Measurements from ENCODE around the gene ZC2HC1C. TPM values are rescaled to one million over a fixed set of nuclear protein-coding genes. Genes with fewer than 3 reads are reported as not detected.

ZC2HC1C gene
- total RNA-seq, 1 donor from 2014 or later: 1.3 TPM

DNA sequence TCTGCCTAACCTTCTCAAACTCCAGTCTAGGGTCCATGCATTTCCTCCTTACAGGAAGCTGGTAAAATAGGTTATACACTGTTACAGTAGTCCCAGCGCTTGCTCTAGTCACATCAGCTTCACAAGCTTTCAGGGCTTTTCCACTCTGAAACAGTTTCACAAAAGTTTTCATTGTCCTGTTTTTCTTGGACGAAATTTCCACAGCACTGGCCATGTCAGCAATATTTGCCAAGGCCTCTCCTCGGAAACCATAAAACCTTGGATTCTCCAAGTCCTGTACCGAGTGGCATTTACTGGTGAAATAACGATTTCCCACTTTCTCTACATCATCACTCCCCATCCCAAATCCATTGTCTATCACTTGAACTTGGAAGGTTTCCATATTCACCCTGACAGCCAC lies 20.3 kb upstream of the ZC2HC1C start:
- Mint-ChIP-seq H3K4me1 (peaks cover 34% of the 10 kb centered on the region), H3K9me3 (no peaks in the 10 kb centered on the region), H3K27ac (ENCODE audit: unreplicated experiment) (no peak overlapping the region), H3K4me3 (no peak overlapping the region), H3K27me3 (ENCODE audit: low read depth) (no peaks in the 10 kb centered on the region), H3K36me3 (ENCODE audit: low read depth) (peaks cover 28% of the 10 kb centered on the region)
- TF ChIP-seq, protein P1, sequence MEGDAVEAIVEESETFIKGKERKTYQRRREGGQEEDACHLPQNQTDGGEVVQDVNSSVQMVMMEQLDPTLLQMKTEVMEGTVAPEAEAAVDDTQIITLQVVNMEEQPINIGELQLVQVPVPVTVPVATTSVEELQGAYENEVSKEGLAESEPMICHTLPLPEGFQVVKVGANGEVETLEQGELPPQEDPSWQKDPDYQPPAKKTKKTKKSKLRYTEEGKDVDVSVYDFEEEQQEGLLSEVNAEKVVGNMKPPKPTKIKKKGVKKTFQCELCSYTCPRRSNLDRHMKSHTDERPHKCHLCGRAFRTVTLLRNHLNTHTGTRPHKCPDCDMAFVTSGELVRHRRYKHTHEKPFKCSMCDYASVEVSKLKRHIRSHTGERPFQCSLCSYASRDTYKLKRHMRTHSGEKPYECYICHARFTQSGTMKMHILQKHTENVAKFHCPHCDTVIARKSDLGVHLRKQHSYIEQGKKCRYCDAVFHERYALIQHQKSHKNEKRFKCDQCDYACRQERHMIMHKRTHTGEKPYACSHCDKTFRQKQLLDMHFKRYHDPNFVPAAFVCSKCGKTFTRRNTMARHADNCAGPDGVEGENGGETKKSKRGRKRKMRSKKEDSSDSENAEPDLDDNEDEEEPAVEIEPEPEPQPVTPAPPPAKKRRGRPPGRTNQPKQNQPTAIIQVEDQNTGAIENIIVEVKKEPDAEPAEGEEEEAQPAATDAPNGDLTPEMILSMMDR (conservative IDR thresholded peaks at IDR 0.05): no peak
- DNase-seq (ENCODE audit: low read depth, low spot score): no peak

DNA sequence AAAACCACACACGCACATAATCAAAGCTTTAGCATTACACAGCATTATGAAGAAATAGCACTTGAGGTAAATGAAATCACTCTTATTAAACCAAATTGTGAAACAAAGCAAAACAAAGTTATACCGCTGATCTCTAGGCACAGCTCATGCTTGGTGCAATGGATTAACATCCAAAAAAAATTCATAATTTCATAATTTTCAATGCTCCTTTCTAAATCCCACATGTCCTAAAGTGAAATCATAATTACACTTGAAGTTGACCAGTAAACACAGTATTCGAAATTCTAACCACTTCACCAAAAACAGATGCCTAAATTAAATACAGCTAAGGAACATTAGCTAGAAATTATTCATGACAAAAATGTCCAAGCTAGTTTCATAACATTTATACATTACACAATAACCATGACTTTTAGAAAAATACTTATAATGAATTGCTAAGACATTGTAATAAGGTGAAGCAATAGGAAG lies 19.7 kb upstream of the ZC2HC1C start:
- Mint-ChIP-seq H3K27me3 (ENCODE audit: low read depth) (no peaks in the 10 kb centered on the region), H3K27ac (ENCODE audit: unreplicated experiment) (no peak overlapping the region), H3K4me1 (peaks cover 28% of the 10 kb centered on the region), H3K9me3 (no peaks in the 10 kb centered on the region), H3K4me3 (peak overlapping the region; percentile 81), H3K36me3 (ENCODE audit: low read depth) (peaks cover 26% of the 10 kb centered on the region)
- no peak for DNase-seq (ENCODE audit: low read depth, low spot score)
- TF ChIP-seq, protein P1 (conservative IDR thresholded peaks at IDR 0.05): no peak

DNA sequence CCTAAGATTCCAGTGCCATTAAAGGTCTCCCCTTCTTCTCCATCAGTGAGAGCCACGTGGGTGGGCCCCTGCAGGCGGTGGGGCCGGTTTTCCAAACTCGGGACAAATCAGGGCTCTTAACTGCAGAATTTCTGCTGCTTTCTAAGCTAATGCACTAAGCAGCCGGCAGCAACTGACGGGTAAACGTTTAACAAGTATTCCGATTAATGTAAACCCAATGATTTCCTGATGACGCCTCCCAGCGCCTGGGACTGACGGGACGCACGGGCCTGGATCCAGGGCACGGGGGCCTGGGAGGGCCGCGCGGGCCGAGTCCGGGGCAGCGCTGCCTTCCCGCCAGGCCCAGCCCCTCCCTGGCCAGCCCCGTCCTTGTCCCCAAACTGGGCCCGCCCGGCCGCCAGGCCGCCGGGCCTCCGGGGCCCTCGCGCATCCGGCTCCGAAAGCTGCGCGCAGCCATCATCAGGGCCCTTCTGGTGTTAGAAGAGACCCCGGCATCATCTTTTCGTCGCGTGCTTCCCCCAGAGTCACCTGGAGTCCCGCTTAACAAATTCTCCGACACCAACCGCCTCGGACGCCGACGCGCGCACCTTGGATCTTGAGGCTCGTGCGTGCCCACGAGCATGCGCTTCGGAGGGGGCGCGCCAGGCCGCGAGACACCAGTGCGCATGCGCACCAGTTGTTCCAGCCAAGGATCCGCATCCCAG lies 18.4 kb upstream of the ZC2HC1C start, which contains the start of gene MLH3:
MLH3 (minus strand) TSS at position 616 of the 704 bp plus-strand sequence. CDS start 1,812 bp downstream, outside the sequence.
- Mint-ChIP-seq H3K27me3 (ENCODE audit: low read depth) (no peaks in the 10 kb centered on the region), H3K9me3 (no peaks in the 10 kb centered on the region), H3K36me3 (ENCODE audit: low read depth) (peaks cover 26% of the 10 kb centered on the region), H3K27ac (ENCODE audit: unreplicated experiment) (peak within 1 kb of the TSS; percentile 99), H3K4me3 (peak within 1 kb of the TSS; percentile 94), H3K4me1 (peaks cover 19% of the 10 kb centered on the region)
- TF ChIP-seq, protein P1 (conservative IDR thresholded peaks at IDR 0.05): no peak
- peak; percentile 78 for DNase-seq (ENCODE audit: low read depth, low spot score)

DNA sequence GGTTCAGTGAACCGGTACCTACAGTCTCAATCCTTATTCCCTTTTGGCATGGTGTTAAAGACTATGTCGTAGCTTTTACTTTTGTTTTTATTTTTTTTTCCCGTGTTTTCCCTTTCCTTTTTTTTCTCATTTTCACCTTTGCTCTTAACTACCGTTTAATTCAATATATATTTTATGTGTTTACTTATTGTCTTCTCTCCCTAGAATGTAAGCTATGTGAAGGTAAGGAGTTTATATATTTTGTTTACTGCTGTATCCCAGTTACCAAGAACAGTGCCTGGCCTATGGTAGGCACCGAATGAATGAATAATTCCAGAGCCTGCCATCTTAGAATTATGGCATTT lies 17.9 kb upstream of the ZC2HC1C start:
- Mint-ChIP-seq H3K27ac (ENCODE audit: unreplicated experiment) (peak overlapping the region; percentile 99), H3K4me1 (peaks cover 15% of the 10 kb centered on the region), H3K4me3 (peak overlapping the region; percentile 94), H3K9me3 (no peaks in the 10 kb centered on the region), H3K27me3 (ENCODE audit: low read depth) (no peaks in the 10 kb centered on the region), H3K36me3 (ENCODE audit: low read depth) (peaks cover 24% of the 10 kb centered on the region)
- DNase-seq (ENCODE audit: low read depth, low spot score): no peak
- TF ChIP-seq, protein P1 (conservative IDR thresholded peaks at IDR 0.05): no peak

DNA sequence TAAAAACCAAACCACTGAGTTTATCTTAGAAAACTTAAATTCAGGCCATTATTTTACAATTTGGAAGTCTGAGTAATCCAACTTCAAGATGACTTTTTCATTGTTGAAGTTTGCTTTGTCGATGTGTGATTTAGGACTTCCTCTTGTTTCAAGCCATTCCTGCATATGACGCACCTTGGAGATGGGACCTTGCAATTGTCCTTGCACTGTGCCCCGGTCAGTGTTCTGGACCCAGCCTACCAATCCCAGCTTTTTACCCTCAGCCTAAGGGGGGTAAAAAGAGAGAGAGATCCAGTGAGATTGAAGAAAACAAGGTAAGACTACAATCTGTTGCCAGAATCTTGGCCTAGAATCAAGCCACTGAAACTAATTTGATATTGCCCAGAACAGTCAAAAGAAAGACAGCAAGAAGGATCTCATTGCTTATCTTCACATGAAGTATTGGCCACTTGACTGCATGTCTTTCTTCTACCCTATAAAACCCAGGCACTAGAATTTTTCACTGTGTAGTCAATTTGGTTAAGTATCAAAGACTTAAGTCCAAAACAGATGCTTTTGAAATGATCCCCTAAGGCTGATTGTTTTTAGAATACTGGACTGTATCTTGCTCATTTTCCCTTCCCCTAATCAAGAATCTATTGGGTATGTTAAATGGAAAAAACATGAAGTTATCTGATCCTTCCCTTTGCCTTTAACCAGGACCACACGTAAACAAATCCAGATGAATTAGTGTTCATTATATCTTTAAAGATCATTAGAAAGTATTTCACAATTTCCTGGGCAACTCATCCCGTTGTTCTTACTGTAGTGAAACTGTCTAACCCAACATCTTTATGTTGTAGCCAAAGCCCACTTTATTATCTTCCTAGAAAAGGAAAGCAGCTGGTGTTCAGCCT lies 15.8 kb upstream of the ZC2HC1C start:
- H3K36me3 Mint-ChIP-seq (ENCODE audit: low read depth): peaks cover 14% of the 10 kb centered on the region
- no peaks in the 10 kb centered on the region for H3K27me3 Mint-ChIP-seq (ENCODE audit: low read depth)
- no peak overlapping the region for H3K27ac Mint-ChIP-seq (ENCODE audit: unreplicated experiment)
- H3K4me3 Mint-ChIP-seq: peak overlapping the region; percentile 7
- TF ChIP-seq, protein P1 (conservative IDR thresholded peaks at IDR 0.05): no peak
- H3K4me1 Mint-ChIP-seq: peaks cover 14% of the 10 kb centered on the region
- no peaks in the 10 kb centered on the region for H3K9me3 Mint-ChIP-seq
- DNase-seq (ENCODE audit: low read depth, low spot score): no peak

Measured in neural crest cell (in vitro differentiated cells).